CD4-positive, alpha-beta T cell treated with Interleukin-12 subunit alpha and Interleukin-12 subunit beta, for 1 hour (primary cell): ENCODE data around the gene MBLAC1.

ENCODE experiments used
- DNase-seq: peaks from one replicate; pipeline ENCODE4 v3.0.0-alpha.2; 2020

MBLAC1 gene

DNA sequence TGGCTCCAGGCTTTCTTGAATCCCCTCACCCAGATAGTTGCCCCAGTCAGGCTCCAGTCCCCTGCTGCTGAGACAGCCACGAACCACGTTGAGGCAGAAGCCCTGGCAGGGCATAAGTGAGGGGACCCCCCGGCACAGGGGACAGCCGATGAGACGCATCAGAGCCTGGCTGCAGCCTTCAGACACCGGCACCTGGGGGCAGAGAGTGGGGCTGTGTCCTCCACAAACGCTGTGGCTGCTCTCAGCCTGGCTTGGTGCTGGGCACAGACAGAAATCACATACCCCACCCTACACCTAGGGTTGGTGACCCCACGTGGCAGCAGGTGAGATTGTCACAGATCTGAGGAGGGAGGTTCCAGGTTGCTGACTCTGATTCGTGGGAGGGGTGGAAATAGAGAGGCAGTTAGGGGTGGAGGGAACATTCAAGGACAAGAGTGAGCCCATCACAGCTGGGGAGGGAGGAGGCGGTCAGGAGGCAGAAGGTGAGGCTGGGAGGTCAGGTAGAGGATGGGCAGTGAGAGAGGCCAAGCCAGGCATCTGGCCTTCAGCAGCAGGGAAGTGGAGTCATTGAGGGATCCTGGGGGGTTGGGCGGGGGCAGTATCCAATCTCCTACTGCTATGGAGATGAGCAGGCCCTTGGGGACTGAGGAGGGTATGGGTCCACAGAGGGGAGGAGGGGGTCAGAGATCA lies 47.2 kb downstream of the MBLAC1 start:
- DNase-seq = no peak

DNA sequence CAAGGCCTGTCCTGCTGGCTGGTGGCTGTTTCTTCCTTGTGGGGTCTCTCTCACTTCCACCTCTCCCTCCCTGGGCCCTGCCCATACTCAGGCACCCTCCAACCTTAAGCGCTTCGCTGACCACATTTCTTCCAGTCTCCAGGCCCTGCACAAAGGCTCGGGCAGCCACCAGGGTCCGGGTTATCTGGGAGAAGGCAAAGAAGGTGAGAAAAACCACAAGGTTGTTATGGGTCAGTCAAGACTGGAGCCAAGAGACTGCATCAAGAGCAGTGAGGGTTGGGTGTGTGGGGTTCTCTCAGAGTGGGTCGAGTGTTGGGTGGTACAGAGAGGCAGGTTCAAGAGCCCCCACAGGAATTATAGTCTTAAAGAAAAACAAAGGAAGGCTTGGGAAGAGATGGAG lies 47.8 kb downstream of the MBLAC1 start:
- DNase-seq = no peak

DNA sequence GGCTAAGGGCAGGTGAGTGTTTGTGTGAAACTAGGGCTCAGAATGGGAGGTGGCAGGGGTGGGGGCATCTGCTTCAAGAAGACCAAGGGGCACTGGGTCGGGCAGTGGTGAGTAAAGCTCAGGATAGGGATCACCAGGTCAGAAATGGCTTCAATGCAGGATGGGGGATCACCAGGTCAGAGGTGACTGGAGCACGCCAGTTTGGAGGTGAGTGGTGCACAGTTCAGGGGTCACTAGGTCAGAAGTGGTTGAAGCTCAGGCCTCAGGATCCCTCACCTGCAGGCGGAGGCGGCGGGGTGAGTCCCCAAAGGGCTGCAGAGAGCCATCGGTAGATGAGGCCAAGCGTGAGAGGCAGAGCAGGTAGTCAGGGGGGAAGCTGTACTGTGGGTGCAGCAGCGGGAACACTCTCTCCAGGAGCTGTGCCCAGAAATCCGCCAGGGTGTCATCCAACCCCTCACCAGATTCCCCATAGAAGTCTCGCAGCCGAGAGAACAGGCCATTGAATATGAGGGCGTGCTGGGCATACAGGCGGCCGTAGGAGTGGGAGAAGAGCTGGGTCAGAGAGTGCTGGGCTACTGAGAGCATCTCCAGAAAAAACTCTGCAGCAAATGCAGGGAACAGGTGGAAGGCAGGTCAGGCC lies 48.6 kb downstream of the MBLAC1 start:
- no peak for DNase-seq

DNA sequence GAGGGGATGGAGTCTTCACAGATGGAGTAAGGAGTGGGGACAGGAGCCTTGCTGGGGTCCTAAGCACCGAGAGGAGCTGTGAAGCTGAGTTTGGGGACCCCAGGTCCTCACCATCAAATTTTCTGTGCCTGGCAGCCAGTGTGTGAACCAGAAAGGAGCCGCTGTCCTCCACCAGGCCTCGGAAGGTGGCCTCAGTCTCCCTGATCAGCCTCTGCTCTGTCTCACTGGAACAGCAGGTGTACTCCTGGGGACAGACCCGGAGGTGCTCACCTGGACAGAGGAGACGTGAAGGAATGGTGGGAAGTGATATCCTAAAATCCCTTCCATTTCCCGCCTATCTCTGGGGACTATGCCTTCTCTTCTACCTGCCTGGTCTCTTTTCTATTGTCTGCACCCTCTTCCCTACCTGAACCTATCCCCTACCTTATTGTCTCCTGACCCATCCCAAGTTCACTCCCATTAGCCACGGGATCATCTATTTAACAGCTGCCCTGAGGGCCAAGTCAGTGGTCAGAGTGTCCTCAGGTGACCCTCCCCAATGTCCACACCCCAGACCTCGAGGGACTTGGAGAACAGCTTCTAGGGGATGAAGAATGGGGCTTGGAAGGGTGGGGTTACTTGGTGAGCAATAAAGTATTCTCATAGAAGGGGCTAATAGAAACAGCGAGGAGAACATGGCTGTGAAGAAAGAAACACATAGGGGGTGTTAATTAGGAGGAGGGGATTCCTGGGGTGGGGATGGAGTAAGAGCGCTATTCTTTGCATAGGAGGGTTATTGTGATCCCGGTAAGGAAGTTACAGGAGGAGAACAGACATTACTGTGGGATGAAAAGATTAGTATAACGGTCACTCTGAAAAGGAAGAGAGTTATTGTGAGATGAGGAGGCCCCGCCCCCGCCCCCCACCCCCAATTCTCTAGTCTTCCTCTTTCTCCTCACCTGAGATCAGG lies 49.6 kb downstream of the MBLAC1 start:
- no peak for DNase-seq

DNA sequence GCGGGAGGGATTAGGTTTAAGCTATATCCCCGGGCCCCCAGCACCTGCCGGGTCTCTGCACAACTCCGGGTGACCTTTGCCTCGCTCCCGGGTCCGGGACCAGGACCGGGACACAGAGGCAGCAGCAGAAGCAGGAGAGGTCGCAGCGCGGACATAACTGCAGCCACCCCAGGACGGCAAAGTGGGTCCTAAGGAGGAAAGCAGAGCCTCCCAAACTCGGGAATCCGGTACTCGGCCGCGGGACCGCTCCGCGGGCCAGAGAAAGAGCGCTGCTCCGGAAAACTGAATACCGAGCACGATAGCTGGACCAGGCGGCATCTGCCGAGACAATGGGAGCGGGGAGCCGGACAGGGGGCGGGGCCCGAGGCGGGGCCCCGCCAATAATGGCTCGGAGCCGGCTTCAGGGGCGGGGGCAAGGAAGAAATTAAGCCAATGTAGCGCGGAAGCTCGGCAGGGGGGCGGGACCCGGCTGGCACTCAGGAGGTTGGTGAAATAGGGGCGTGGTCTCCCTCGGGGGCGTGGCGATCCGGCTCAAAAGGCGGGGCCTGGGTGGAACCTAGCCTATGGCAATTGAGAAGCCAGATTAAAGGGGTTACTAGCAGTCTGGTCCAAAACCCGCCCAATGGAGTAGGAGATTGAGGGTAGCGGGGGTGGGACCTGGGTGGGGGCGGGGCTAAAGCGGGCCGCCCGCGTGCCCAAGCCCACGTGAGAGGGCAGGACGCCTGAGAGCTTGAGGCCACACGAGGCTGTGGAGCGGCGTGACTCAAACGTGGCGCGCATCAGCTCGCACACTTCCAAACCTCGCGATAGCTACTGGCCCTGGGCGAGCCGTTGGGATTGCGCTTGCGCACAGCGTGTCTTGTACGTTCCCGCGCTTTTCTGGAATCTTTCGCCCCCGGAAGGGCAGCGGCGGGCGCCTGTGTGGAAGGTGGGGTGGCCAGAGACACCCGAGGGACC lies 50.6 kb downstream of the MBLAC1 start, which contains the start of the genes GPC2 and STAG3:
TSS of gene GPC2 (minus strand) at position 337 of the 957 bp plus-strand sequence. CDS start at position 155, 182 bp downstream.
TSS of gene STAG3 (plus strand) at position 874 of the 957 bp plus-strand sequence. CDS start 2,639 bp downstream, outside the sequence.
- DNase-seq = peak; percentile 99
